LNCaP clone FGC (cell line): ENCODE results near the gene TOMM5.

Experiments used
- DNase-seq: peaks from one replicate; pipeline ENCODE4 v3.0.0-alpha.2; 2011; ENCODE audit warnings: low read depth
- H3K4me3 ChIP-seq: 2 replicates; pipeline ENCODE4 v1.5.1; 2011; ENCODE audit warnings: mild to moderate bottlenecking, low read depth, low read length, control low read depth
- TF ChIP-seq, protein P1 (sequence below): IDR thresholded peaks from 2 replicates; pipeline ENCODE4 v1.5.1; 2012; ENCODE audit warnings: mild to moderate bottlenecking; ENCODE audit not compliant: control insufficient read depth, insufficient read depth; ENCODE audit errors: extremely low read depth

Gene TOMM5

DNA sequence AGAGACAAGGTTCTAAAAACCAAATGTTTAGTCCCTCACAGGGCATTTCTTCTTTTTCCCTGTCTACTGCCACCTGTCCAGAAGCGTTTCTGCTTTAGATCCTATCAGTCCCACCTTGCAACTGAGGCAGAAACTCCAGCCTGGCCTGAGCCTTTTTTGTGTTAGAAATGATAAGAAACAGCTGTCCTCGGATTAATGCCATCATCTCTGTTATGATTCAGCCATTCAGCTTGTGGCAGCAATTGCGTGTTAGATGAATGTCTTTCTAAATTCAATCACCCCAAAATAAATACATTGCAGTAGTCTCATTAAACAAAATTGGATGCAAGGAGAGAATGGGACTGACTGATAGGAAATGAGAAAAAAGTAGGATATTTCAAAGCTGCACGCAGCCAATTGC, 30.1 kb upstream of the TOMM5 start:
- DNase-seq = no peak
- no peak overlapping the region for H3K4me3 ChIP-seq
- TF ChIP-seq, protein P1, sequence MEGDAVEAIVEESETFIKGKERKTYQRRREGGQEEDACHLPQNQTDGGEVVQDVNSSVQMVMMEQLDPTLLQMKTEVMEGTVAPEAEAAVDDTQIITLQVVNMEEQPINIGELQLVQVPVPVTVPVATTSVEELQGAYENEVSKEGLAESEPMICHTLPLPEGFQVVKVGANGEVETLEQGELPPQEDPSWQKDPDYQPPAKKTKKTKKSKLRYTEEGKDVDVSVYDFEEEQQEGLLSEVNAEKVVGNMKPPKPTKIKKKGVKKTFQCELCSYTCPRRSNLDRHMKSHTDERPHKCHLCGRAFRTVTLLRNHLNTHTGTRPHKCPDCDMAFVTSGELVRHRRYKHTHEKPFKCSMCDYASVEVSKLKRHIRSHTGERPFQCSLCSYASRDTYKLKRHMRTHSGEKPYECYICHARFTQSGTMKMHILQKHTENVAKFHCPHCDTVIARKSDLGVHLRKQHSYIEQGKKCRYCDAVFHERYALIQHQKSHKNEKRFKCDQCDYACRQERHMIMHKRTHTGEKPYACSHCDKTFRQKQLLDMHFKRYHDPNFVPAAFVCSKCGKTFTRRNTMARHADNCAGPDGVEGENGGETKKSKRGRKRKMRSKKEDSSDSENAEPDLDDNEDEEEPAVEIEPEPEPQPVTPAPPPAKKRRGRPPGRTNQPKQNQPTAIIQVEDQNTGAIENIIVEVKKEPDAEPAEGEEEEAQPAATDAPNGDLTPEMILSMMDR = no peak

DNA sequence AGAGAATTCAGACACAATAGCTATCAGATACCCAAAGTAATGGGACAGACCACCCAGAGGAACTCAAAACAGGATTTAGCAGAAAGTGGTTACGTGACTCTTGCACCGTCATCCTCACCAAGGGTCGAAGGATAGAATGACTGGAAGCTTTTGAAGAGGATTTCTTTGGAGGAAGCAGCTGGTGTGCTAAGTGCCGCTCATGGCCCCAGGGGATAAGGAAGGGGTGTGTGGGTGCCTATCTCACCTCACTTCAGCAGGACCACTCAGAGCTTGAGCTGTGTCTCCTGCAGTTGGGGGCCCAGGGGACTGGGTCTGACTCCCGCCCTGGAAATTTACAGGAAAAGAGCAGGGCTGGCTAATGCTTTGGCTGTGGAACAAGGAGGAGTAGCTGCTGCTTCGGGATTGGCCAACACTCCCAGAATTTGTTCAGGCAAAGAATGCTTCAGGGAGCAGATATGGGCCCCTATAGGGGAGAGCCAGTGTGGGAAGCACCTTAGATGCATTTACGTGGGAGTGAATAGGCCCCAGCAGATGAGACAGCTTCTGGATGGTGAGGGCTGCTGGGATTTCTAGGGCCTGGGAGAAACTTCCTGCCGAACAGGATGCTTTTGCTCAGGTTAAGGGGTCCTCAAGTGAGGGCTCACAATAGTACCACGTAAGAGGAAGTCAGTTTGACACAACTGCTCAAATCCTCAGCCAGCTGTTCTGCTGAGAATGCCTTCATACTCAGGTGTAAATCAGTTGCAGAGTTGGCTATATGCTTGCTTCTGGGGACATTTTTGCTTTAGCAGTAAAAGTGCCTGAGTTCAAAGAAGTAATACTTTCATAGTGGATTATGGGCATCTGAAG, 29.1 kb upstream of the TOMM5 start:
- DNase-seq = no peak
- TF ChIP-seq, protein P1 = no peak

DNA sequence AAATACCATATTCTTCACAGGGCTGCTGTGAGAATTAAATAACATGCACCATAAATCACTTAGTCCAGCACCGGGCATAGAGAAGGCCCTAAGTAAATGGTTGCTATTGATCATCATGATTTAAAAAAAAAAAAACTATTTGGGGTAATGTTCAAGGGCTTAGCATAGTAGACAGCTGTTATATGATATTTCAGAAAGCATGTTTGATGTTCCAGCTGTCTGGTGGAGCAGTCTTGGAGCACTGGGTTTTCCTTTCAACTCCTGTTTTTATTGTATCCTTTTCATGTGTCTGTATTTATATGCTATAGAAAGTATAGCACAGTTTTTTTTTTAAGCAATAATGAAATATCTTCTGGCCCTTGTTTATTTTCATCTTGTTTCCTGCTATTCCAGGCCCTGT, 28.0 kb upstream of the TOMM5 start:
- DNase-seq = no peak
- TF ChIP-seq, protein P1 = no peak
- no peak overlapping the region for H3K4me3 ChIP-seq

More for the DNA sequence above, 29.1 kb upstream of the TOMM5 start:
- H3K4me3 ChIP-seq = no peak overlapping the region

DNA sequence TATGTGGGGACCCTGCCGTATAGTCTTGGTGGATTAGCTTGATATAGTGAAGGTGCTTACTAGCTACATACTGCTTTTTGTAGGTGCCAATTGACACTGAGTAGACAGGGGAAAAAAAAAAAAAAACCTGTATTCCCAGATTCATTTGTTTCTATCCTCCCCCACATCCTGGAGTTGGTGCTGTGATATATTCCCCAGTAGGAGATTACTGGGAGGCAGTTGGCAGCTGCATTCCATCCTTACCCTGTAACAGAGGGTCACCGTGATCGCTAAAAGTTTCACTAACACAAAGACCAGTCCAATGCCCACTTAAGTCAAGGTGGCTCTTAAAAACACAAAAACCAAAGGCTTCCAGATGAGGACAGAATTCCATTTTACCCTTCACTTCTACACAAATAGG, 27.4 kb upstream of the TOMM5 start:
- DNase-seq = no peak
- TF ChIP-seq, protein P1 = no peak
- no peak overlapping the region for H3K4me3 ChIP-seq

DNA sequence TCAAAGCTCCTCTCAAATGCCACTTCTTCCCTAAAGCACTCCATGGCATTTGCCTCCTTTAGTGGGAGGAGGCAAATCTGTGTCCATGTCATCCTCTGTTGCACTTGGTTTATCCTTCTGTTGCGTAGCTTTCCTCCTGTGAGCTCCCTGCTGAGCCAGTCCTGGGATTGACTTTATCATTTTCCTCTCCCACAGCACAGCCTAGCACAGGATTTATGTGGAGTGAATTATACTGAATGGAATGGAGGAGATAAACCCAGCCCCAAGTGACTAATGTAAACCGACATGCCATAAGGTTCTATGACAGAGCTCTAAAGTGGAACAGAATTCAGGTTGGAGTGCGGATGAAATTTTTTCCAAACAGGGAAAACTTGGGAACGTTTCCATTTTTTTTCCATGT, 26.4 kb upstream of the TOMM5 start:
- DNase-seq = no peak
- TF ChIP-seq, protein P1 = no peak
- no peak overlapping the region for H3K4me3 ChIP-seq

DNA sequence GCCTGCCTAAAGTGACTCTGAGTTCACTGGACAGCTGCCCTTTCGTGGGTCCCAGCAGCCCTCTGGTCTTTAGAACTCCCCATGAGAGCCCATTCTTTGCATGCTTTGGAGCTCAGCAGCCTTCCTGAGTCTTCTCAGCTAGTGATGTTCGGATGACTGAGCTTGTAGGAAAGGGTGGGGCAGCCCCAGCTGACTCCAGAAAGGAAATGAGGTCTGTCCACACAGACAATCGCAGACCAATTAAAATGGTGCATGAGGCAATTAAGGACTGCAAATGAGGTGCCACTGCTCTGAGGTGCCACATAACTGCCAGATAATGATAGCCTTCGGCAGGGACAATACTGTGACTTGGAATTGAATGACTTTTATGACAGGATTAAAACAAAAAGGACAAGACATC, 25.4 kb upstream of the TOMM5 start:
- DNase-seq = no peak
- TF ChIP-seq, protein P1 = no peak
- no peak overlapping the region for H3K4me3 ChIP-seq

DNA sequence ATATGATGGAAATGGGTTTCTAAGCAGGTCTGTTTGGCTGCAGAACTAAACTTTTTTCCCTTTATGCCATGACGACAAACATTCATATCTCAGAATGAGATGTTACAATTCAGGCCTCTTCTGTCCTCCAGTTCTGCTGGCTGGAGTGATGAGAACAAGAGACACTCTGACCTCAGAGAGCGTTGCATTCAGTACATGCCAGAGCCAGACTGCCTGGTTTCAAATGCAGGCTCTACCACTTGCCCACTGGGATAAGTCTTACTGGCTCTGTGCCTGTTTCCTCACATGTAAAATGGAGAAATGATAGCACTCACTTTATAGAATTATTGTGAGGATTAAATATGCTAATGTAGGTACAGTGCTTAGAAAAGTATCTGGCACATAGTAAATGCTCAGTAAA, 24.8 kb upstream of the TOMM5 start:
- H3K4me3 ChIP-seq = no peak overlapping the region
- no peak for DNase-seq
- TF ChIP-seq, protein P1 = no peak
